HG02642 (cell line): ENCODE results near the gene RAD9A.
A peak's percentile ranks its signal among the peaks of the same experiment; 100 is the strongest.

Experiments
- ATAC-seq: cut with Tn5 transposase; IDR thresholded peaks from one replicate; pipeline ENCODE4 v1.9.1; 2021; ENCODE audit warnings: mild to moderate bottlenecking; ENCODE audit not compliant: unreplicated experiment, poor library complexity

The RAD9A gene

GRCh38 chr11:67373648-67374570 is 17.9 kb upstream of the RAD9A start:
- ATAC-seq: peak; percentile 23

GRCh38 chr11:67374571-67375281 is 17.1 kb upstream of the RAD9A start:
- no peak for ATAC-seq

GRCh38 chr11:67375320-67376055 is 16.3 kb upstream of the RAD9A start:
- ATAC-seq: no peak

- no peak for ATAC-seq
Measured at GRCh38 chr11:67376063-67376820, 15.5 kb upstream of the RAD9A start.

GRCh38 chr11:67376873-67377808 is 14.6 kb upstream of the RAD9A start:
- ATAC-seq: no peak

GRCh38 chr11:67378544-67378943 is 13.2 kb upstream of the RAD9A start:
- ATAC-seq: no peak

- no peak for ATAC-seq
Measured at GRCh38 chr11:67379061-67380058, 12.4 kb upstream of the RAD9A start.

GRCh38 chr11:67381244-67381972 is 10.4 kb upstream of the RAD9A start:
- no peak for ATAC-seq

GRCh38 chr11:67382276-67383136 is 9.3 kb upstream of the RAD9A start:
- peak; percentile 57 for ATAC-seq

GRCh38 chr11:67384851-67385366 is 6.9 kb upstream of the RAD9A start:
- ATAC-seq: no peak

GRCh38 chr11:67387069-67387468 is 4.7 kb upstream of the RAD9A start:
- no peak for ATAC-seq

GRCh38 chr11:67387518-67387917 is 4.3 kb upstream of the RAD9A start:
- no peak for ATAC-seq

- ATAC-seq: no peak
Measured at GRCh38 chr11:67389477-67389876, 2.3 kb upstream of the RAD9A start.

GRCh38 chr11:67390947-67391303 is 861 bp upstream of the RAD9A start:
- ATAC-seq: no peak

GRCh38 chr11:67392183-67392715 is 463 bp downstream of the RAD9A start:
- ATAC-seq: no peak

GRCh38 chr11:67393437-67393836 is 1.7 kb downstream of the RAD9A start:
- ATAC-seq: no peak
